Fibroblast of lung (primary cell): ENCODE data around the gene L3MBTL4.

Experiments
- EZH2 ChIP-seq: IDR thresholded peaks from 2 replicates; pipeline ENCODE4 v1.5.1; 2012; ENCODE audit warnings: low read length, control low read depth, mild to moderate bottlenecking; ENCODE audit errors: missing control alignments
- TF ChIP-seq, protein P1 (sequence below), 2 donors: IDR thresholded peaks in 1 of 2; conservative IDR thresholded peaks in 1 of 2; 1 replicate in 1 of 2; 2 replicates in 1 of 2; pipeline ENCODE4 v1.5.1; 2011 to 2012; ENCODE audit warnings: low read length in 2 of 2, control low read depth in 1 of 2, inconsistent platforms in 1 of 2, low read depth in 1 of 2, mild to moderate bottlenecking in 1 of 2

DNA sequence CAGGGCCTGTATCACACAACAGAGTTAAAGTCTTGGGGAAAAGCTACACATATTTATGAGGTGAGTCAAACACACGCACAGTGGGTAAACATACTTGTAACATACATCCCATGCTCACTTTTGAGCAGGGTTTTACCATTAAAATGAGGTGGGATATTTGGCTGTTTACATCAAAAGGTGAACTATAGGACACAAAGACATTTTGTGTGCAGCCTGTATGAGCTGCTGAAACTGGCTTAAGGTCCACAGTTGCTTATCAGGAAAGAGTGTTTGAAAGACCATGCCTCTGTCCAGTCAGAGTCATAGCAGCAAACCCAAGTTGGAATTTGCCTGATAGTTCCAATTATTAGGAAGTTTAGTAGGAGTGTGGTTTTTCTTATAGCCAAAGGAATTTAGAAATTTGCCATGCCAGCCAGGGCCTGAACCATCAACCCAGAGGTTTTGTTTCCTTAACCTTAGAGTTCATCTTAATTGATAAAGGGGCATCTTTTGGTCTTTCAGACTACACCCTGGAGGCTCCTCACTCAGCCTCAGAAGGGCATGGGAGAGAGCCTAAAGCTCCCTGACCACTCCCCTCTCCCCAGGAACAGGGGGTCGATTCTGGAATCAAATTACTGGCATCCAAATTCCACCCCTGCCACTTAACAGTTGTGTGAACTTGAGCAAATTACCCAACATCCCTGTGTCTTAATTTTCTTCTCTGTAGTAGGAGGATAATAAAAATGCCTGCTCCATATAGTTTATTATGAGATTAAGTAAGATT is 29.9 kb upstream of the L3MBTL4 start:
- TF ChIP-seq, protein P1, sequence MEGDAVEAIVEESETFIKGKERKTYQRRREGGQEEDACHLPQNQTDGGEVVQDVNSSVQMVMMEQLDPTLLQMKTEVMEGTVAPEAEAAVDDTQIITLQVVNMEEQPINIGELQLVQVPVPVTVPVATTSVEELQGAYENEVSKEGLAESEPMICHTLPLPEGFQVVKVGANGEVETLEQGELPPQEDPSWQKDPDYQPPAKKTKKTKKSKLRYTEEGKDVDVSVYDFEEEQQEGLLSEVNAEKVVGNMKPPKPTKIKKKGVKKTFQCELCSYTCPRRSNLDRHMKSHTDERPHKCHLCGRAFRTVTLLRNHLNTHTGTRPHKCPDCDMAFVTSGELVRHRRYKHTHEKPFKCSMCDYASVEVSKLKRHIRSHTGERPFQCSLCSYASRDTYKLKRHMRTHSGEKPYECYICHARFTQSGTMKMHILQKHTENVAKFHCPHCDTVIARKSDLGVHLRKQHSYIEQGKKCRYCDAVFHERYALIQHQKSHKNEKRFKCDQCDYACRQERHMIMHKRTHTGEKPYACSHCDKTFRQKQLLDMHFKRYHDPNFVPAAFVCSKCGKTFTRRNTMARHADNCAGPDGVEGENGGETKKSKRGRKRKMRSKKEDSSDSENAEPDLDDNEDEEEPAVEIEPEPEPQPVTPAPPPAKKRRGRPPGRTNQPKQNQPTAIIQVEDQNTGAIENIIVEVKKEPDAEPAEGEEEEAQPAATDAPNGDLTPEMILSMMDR (conservative IDR thresholded peaks at IDR 0.05 in 1 of 2, IDR thresholded peaks at IDR 0.05 in 1 of 2; ENCODE audit: low read depth in 1 of 2, low read length in 2 of 2): no peak
- no peak for TF ChIP-seq EZH2
